CD4-positive, CD25-positive, alpha-beta regulatory T cell (primary cell): ENCODE data around the gene MBOAT1. TPM values are rescaled to one million over a fixed set of nuclear protein-coding genes. Genes with fewer than 3 reads are reported as not detected.

Experiments
- ATAC-seq, 2 donors: fragments of 150-1000 bp; cut with Tn5 transposase; one replicate each; pipeline ENCODE4 v1.10.0; 2021; ENCODE audit warnings: low read depth in 2 of 2, moderate number of reproducible peaks in 2 of 2, moderate library complexity in 1 of 2
- DNase-seq, 3 donors: peaks; one replicate each; pipeline versions ENCODE4 v3.0.0 to v3.0.0-alpha.2; 2012 to 2022; ENCODE audit warnings: mixed read lengths in 1 of 3
- H3K27ac ChIP-seq: one replicate; pipeline ENCODE4 v1.7.0; 2013; ENCODE audit warnings: mild to moderate bottlenecking, low read length; ENCODE audit not compliant: insufficient read depth, poor library complexity, severe bottlenecking
- H3K27me3 ChIP-seq: one replicate; pipeline ENCODE4 v1.7.0; 2013; ENCODE audit warnings: low read length; ENCODE audit not compliant: control insufficient read depth, insufficient read depth
- H3K36me3 ChIP-seq: one replicate; pipeline ENCODE4 v1.7.0; 2013; ENCODE audit warnings: mild to moderate bottlenecking, low read length, moderate library complexity; ENCODE audit not compliant: control insufficient read depth, insufficient read depth
- H3K4me1 ChIP-seq: 2 replicates; pipeline ENCODE4 v1.7.0; 2013; ENCODE audit warnings: mild to moderate bottlenecking, low read length; ENCODE audit not compliant: insufficient read depth, control insufficient read depth, poor library complexity, severe bottlenecking
- H3K4me3 ChIP-seq: one replicate; pipeline ENCODE4 v1.7.0; 2013; ENCODE audit warnings: low read depth, mild to moderate bottlenecking, low read length, moderate library complexity
- H3K9me3 ChIP-seq, 2 experiments: 1 replicate in 1 of 2; 2 replicates in 1 of 2; pipeline ENCODE4 v1.7.0; 2013; ENCODE audit warnings: low read length in 2 of 2, mild to moderate bottlenecking in 1 of 2, moderate library complexity in 1 of 2; ENCODE audit not compliant: control insufficient read depth in 2 of 2
- H3K27ac Mint-ChIP-seq, 3 donors: one replicate each; pipeline ENCODE4 v1.8.0; 2020 to 2022; ENCODE audit warnings: mild to moderate bottlenecking in 3 of 3, mixed read lengths in 3 of 3, moderate library complexity in 2 of 3
- H3K27me3 Mint-ChIP-seq: one replicate; pipeline ENCODE4 v1.8.0; 2022; ENCODE audit warnings: mild to moderate bottlenecking, mixed read lengths
- H3K36me3 Mint-ChIP-seq: one replicate; pipeline ENCODE4 v1.8.0; 2020; ENCODE audit warnings: mixed read lengths
- H3K4me1 Mint-ChIP-seq, 4 donors: one replicate each; pipeline ENCODE4 v1.8.0; 2020 to 2022; ENCODE audit warnings: mixed read lengths in 4 of 4, mild to moderate bottlenecking in 1 of 4
- H3K4me3 Mint-ChIP-seq, 4 donors: one replicate each; pipeline ENCODE4 v1.8.0; 2020 to 2022; ENCODE audit warnings: mild to moderate bottlenecking in 4 of 4, mixed read lengths in 4 of 4, moderate library complexity in 3 of 4
- H3K9me3 Mint-ChIP-seq, 7 donors: one replicate each; pipeline ENCODE4 v1.8.0; 2020 to 2022; ENCODE audit warnings: mixed read lengths in 7 of 7, mild to moderate bottlenecking in 3 of 7, moderate library complexity in 2 of 7
- polyA plus RNA-seq, 4 donors: library from polyadenylated mRNA; unstranded; fragments of 300-500 nt; fragmentation: Illumina TruSeq; gene quantifications; one replicate each; pipeline ENCODE4 v1.2.3, GENCODE V29; 2021
- total RNA-seq: library from RNA; stranded (reverse); gene quantifications from one replicate; pipeline ENCODE4 v1.2.3, GENCODE V29; 2022

The MBOAT1 gene
- total and polyA plus RNA-seq, 5 donors from 2014 or later = 3.6 to 26.4 (median 6.0) TPM

- no peaks in the 10 kb centered on the region for H3K27me3 Mint-ChIP-seq
- Histone ChIP-seq H3K36me3 (peaks cover 29% of the 10 kb centered on the region), H3K9me3 (no peaks in the 10 kb centered on the region), H3K27ac (no peak overlapping the region), H3K4me3 (no peak overlapping the region), H3K27me3 (no peaks in the 10 kb centered on the region), H3K4me1 (no peaks in the 10 kb centered on the region)
- H3K4me3 Mint-ChIP-seq = no peak overlapping the region
- DNase-seq (no peak), ATAC-seq (no peak)
- peak overlapping the region in 1 of 3 donors; percentile 6 for H3K27ac Mint-ChIP-seq
- H3K36me3 Mint-ChIP-seq = peaks cover 12% of the 10 kb centered on the region
- H3K4me1 Mint-ChIP-seq = no peaks in the 10 kb centered on the region
- no peaks in the 10 kb centered on the region for H3K9me3 Mint-ChIP-seq
These were observed 113.1 kb downstream of the MBOAT1 start for GRCh38 chr6:20099156-20099555.

DNA sequence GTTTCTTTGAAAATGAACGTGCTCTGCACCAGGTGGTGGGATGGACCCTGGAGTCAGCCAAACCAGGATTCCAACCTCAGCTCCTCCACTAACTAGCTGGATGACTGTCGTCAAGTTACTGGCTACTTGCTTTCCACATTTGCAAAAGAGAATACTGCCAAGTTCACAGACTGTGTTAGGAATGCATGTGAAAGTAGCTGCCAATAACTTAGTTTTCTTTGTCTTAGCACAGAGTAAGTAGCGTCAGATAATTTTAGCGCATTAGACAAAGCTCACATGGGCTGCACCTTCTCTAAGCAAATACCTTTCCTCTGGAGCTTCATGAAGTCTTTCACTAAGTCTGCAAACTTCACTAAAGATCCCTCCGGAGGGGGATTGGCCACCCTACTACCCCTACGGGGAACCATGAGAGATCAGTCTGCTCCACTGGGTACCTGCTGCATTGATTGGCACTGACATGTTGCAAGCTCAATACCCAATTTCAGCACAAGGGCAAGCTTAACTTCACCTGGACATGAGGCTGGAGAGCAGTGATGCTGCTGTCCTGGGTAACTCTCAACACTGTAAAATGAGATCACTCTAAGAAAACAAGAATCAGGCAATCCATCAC lies 113.9 kb downstream of the MBOAT1 start:
- no peaks in the 10 kb centered on the region for H3K27me3 ChIP-seq
- Mint-ChIP-seq H3K4me1 (no peaks in the 10 kb centered on the region), H3K4me3 (no peak overlapping the region), H3K9me3 (no peaks in the 10 kb centered on the region), H3K36me3 (peaks cover 12% of the 10 kb centered on the region), H3K27me3 (no peaks in the 10 kb centered on the region), H3K27ac (peak overlapping the region in 1 of 3 donors; percentile 13)
- H3K36me3 ChIP-seq = peaks cover 21% of the 10 kb centered on the region
- no peaks in the 10 kb centered on the region for H3K9me3 ChIP-seq
- no peak overlapping the region for H3K4me3 ChIP-seq
- H3K27ac ChIP-seq = no peak overlapping the region
- ATAC-seq (no peak), DNase-seq (no peak)
- no peaks in the 10 kb centered on the region for H3K4me1 ChIP-seq

GRCh38 chr6:20096536-20096935 lies 115.7 kb downstream of the MBOAT1 start:
- Histone ChIP-seq H3K9me3 (no peaks in the 10 kb centered on the region), H3K27me3 (no peaks in the 10 kb centered on the region), H3K4me3 (no peak overlapping the region), H3K27ac (no peak overlapping the region), H3K36me3 (peaks cover 14% of the 10 kb centered on the region), H3K4me1 (no peaks in the 10 kb centered on the region)
- Mint-ChIP-seq H3K4me3 (peak overlapping the region in 1 of 4 donors; percentile 4), H3K27me3 (no peaks in the 10 kb centered on the region), H3K9me3 (no peaks in the 10 kb centered on the region), H3K4me1 (no peaks in the 10 kb centered on the region), H3K27ac (no peak overlapping the region), H3K36me3 (peaks cover 4% of the 10 kb centered on the region)
- DNase-seq = no peak
- ATAC-seq = no peak

GRCh38 chr6:20095436-20095835 lies 116.8 kb downstream of the MBOAT1 start:
- no peaks in the 10 kb centered on the region for H3K9me3 ChIP-seq
- no peak for ATAC-seq
- Mint-ChIP-seq H3K4me3 (no peak overlapping the region), H3K9me3 (no peaks in the 10 kb centered on the region), H3K36me3 (no peaks in the 10 kb centered on the region), H3K27ac (no peak overlapping the region), H3K27me3 (no peaks in the 10 kb centered on the region), H3K4me1 (no peaks in the 10 kb centered on the region)
- no peak overlapping the region for H3K4me3 ChIP-seq
- H3K4me1 ChIP-seq = no peaks in the 10 kb centered on the region
- peaks cover 7% of the 10 kb centered on the region for H3K36me3 ChIP-seq
- no peaks in the 10 kb centered on the region for H3K27me3 ChIP-seq
- DNase-seq = no peak
- no peak overlapping the region for H3K27ac ChIP-seq

DNA sequence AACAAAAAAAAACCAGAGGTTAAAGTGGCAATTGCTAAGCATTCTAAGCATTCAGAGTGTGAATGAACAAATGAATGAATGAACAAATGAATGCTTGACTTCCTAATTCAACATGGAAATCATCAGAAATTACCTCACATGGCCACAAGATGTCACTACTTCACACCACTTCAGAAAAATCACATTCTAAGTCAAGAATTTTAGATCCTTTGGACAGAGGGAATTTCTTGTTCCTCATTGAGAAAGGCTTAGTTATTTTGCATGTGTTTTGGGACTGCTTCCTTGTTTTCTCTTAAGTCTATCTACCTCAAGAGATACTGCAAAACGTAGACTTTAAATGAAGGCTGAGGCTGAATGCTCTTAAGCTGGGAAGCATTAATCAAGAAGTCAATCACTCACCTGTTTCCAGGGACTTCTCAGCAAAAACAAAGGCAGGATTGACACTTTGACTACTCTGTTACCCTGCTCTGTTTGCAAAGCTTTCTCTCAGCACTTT lies 120.2 kb downstream of the MBOAT1 start:
- Histone ChIP-seq H3K4me1 (no peaks in the 10 kb centered on the region), H3K4me3 (no peak overlapping the region), H3K9me3 (peaks cover 3 to 4% of the 10 kb centered on the region in 2 experiments), H3K27ac (no peak overlapping the region), H3K27me3 (no peaks in the 10 kb centered on the region), H3K36me3 (no peaks in the 10 kb centered on the region)
- Mint-ChIP-seq H3K4me3 (no peak overlapping the region), H3K27ac (no peak overlapping the region), H3K9me3 (peaks cover 0 to 5% (median 0%) of the 10 kb centered on the region in 7 donors), H3K4me1 (no peaks in the 10 kb centered on the region), H3K27me3 (no peaks in the 10 kb centered on the region), H3K36me3 (no peaks in the 10 kb centered on the region)
- ATAC-seq (no peak), DNase-seq (peak in 2 of 3 donors; percentile 13 to 55)

DNA sequence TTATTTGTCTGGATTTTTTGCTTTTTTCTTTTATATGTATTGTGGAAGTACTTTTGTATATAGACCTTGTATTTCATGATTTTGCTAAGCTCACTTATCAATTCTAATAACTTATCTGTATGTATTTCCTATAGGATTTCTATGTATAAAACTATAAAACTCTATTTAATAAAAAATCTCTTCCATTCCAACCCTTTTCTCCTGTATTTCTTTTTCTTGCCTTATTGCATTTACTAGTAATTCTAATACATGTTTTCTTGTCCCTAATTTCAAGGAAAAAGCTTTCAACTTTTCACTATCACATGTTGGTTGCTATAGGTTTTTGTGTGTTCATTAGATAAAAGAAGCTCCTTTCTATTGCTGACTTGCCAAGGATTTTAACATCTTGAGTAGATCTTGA lies 125.3 kb downstream of the MBOAT1 start:
- no peak for DNase-seq
- H3K27ac ChIP-seq = no peak overlapping the region
- no peaks in the 10 kb centered on the region for H3K4me1 ChIP-seq
- H3K36me3 ChIP-seq = no peaks in the 10 kb centered on the region
- no peak for ATAC-seq
- H3K27me3 Mint-ChIP-seq = no peaks in the 10 kb centered on the region
- no peaks in the 10 kb centered on the region for H3K4me1 Mint-ChIP-seq
- peaks cover 9% of the 10 kb centered on the region in 2 experiments for H3K9me3 ChIP-seq
- no peaks in the 10 kb centered on the region for H3K27me3 ChIP-seq
- no peak overlapping the region for H3K4me3 ChIP-seq
- no peak overlapping the region for H3K4me3 Mint-ChIP-seq
- no peaks in the 10 kb centered on the region for H3K36me3 Mint-ChIP-seq
- peaks cover 0 to 9% (median 1%) of the 10 kb centered on the region in 7 donors for H3K9me3 Mint-ChIP-seq
- H3K27ac Mint-ChIP-seq = no peak overlapping the region

- Histone ChIP-seq H3K27me3 (no peaks in the 10 kb centered on the region), H3K9me3 (peaks cover 9% of the 10 kb centered on the region in 2 experiments), H3K27ac (no peak overlapping the region), H3K36me3 (no peaks in the 10 kb centered on the region), H3K4me1 (no peaks in the 10 kb centered on the region), H3K4me3 (no peak overlapping the region)
- peaks cover 0 to 9% (median 1%) of the 10 kb centered on the region in 7 donors for H3K9me3 Mint-ChIP-seq
- no peak overlapping the region for H3K4me3 Mint-ChIP-seq
- H3K36me3 Mint-ChIP-seq = no peaks in the 10 kb centered on the region
- DNase-seq = no peak
- no peaks in the 10 kb centered on the region for H3K27me3 Mint-ChIP-seq
- H3K27ac Mint-ChIP-seq = no peak overlapping the region
- no peak for ATAC-seq
- no peaks in the 10 kb centered on the region for H3K4me1 Mint-ChIP-seq
These were observed 126.5 kb downstream of the MBOAT1 start for GRCh38 chr6:20085817-20086216.

DNA sequence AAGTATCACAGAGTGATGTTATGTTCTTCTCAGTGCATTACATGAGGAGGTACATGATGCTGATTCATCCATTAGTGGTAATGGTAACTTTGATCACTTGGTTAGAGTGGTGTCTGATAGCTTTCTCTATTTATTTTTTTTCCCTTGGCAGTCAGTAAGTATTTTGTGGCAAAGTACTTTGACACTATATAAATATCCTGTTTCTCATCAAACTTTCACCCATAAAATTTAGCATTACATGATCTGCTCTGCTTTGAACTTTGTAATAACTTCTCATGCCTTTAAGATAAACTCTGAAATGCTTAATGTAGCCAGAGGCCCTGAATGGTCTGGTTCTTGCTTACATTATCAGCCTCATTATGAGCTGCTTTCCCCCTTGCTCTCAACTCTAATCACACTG lies 127.9 kb downstream of the MBOAT1 start:
- H3K36me3 Mint-ChIP-seq = no peaks in the 10 kb centered on the region
- no peak for ATAC-seq

More for the DNA sequence above, 127.9 kb downstream of the MBOAT1 start:
- H3K27me3 ChIP-seq = no peaks in the 10 kb centered on the region
- Mint-ChIP-seq H3K4me1 (no peaks in the 10 kb centered on the region), H3K9me3 (peaks cover 1 to 10% (median 3%) of the 10 kb centered on the region in 7 donors), H3K4me3 (no peak overlapping the region), H3K27me3 (no peaks in the 10 kb centered on the region), H3K27ac (no peak overlapping the region)
- H3K4me1 ChIP-seq = no peaks in the 10 kb centered on the region
- H3K9me3 ChIP-seq = peaks cover 9% of the 10 kb centered on the region in 2 experiments
- H3K36me3 ChIP-seq = no peaks in the 10 kb centered on the region
- H3K27ac ChIP-seq = no peak overlapping the region
- no peak for DNase-seq
- no peak overlapping the region for H3K4me3 ChIP-seq
